ENCODE data around the gene C2CD3.

C2CD3 gene

GRCh38 chr11:74030723-74031676, 139.8 kb downstream of the C2CD3 start:
- DNase-seq (ENCODE audit: low spot score in 2 of 2) (no peak), ATAC-seq (replicated peaks; ENCODE audit: extremely low read depth, poor library complexity, severe bottlenecking) (peak; percentile 68)
- H3K9me3 Mint-ChIP-seq: no peaks in the 10 kb centered on the region
- peak overlapping the region; percentile 96 for H3K27ac Mint-ChIP-seq (ENCODE audit: low read depth)
- H3K4me3 Mint-ChIP-seq: peak overlapping the region; percentile 62
- H3K27me3 Mint-ChIP-seq: no peaks in the 10 kb centered on the region
- H3K36me3 Mint-ChIP-seq (ENCODE audit: insufficient read depth): peaks cover 12% of the 10 kb centered on the region
- peaks cover 18% of the 10 kb centered on the region for H3K4me1 Mint-ChIP-seq

GRCh38 chr11:74025467-74026166, 145.2 kb downstream of the C2CD3 start:
- peaks cover 13% of the 10 kb centered on the region for H3K4me1 Mint-ChIP-seq
- H3K36me3 Mint-ChIP-seq (ENCODE audit: insufficient read depth): peaks cover 4% of the 10 kb centered on the region
- H3K4me3 Mint-ChIP-seq: no peak overlapping the region
- ATAC-seq (replicated peaks; ENCODE audit: extremely low read depth, poor library complexity, severe bottlenecking): no peak
- no peaks in the 10 kb centered on the region for H3K9me3 Mint-ChIP-seq
- no peak overlapping the region for H3K27ac Mint-ChIP-seq (ENCODE audit: low read depth)
- no peak for DNase-seq (ENCODE audit: low spot score in 2 of 2)
- H3K27me3 Mint-ChIP-seq: no peaks in the 10 kb centered on the region

DNA sequence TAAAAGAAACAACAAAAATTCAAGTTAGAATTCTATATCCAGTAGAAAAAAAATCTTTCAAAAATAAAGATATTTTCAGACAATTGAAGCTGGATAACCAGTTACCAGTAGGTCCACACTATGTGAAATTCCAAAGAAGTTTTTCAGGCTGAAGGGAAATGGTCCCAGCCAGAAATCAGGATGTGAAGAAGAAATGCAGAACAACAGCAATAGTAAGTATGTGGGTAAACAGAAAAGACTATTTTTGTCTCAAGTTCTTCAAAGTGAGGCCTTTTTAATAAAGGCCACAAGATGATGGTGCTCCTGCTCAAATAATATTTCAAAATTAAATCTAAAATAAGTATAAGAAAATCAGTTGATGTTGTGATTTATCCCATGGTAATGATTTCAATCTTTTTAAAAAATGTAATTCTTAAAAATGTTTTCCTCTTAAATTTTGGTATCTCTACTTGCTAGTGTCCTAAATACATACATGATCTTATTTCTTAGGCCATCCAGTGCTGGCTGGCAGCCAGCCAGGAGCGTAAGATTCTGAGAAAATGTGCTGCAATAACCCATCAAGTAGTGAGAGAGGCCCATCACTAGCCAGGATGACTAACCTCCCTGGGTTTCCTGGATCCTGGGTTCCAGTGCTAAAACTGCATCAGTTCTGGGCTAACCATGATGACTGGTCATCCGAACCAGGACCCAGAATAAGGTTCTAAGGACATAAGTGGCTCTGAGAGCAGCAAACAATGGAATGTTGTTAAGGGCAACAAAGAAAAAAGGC, 146.4 kb downstream of the C2CD3 start:
- H3K4me3 Mint-ChIP-seq: no peak overlapping the region
- peaks cover 4% of the 10 kb centered on the region for H3K36me3 Mint-ChIP-seq (ENCODE audit: insufficient read depth)
- no peak for ATAC-seq (replicated peaks; ENCODE audit: extremely low read depth, poor library complexity, severe bottlenecking)
- no peak for DNase-seq (ENCODE audit: low spot score in 2 of 2)
- H3K27me3 Mint-ChIP-seq: no peaks in the 10 kb centered on the region
- H3K27ac Mint-ChIP-seq (ENCODE audit: low read depth): no peak overlapping the region
- no peaks in the 10 kb centered on the region for H3K9me3 Mint-ChIP-seq
- peaks cover 6% of the 10 kb centered on the region for H3K4me1 Mint-ChIP-seq

GRCh38 chr11:74023276-74023675, 147.5 kb downstream of the C2CD3 start:
- Mint-ChIP-seq H3K9me3 (no peaks in the 10 kb centered on the region), H3K27me3 (no peaks in the 10 kb centered on the region), H3K4me3 (no peak overlapping the region), H3K27ac (ENCODE audit: low read depth) (no peak overlapping the region), H3K4me1 (peaks cover 6% of the 10 kb centered on the region), H3K36me3 (ENCODE audit: insufficient read depth) (peaks cover 4% of the 10 kb centered on the region)
- no peak for DNase-seq (ENCODE audit: low spot score in 2 of 2)
- ATAC-seq (replicated peaks; ENCODE audit: extremely low read depth, poor library complexity, severe bottlenecking): no peak

- no peaks in the 10 kb centered on the region for H3K9me3 Mint-ChIP-seq
- ATAC-seq (replicated peaks; ENCODE audit: extremely low read depth, poor library complexity, severe bottlenecking): no peak
- no peak overlapping the region for H3K4me3 Mint-ChIP-seq
- no peak for DNase-seq (ENCODE audit: low spot score in 2 of 2)
- H3K4me1 Mint-ChIP-seq: peaks cover 6% of the 10 kb centered on the region
- no peak overlapping the region for H3K27ac Mint-ChIP-seq (ENCODE audit: low read depth)
- H3K36me3 Mint-ChIP-seq (ENCODE audit: insufficient read depth): peaks cover 4% of the 10 kb centered on the region
- H3K27me3 Mint-ChIP-seq: no peaks in the 10 kb centered on the region
Observed at GRCh38 chr11:74022546-74022945, 148.3 kb downstream of the C2CD3 start.

GRCh38 chr11:74021998-74022397, 148.8 kb downstream of the C2CD3 start:
- no peaks in the 10 kb centered on the region for H3K9me3 Mint-ChIP-seq
- peaks cover 6% of the 10 kb centered on the region for H3K4me1 Mint-ChIP-seq
- no peak for ATAC-seq (replicated peaks; ENCODE audit: extremely low read depth, poor library complexity, severe bottlenecking)
- DNase-seq (ENCODE audit: low spot score in 2 of 2): no peak
- H3K27me3 Mint-ChIP-seq: no peaks in the 10 kb centered on the region
- no peak overlapping the region for H3K27ac Mint-ChIP-seq (ENCODE audit: low read depth)
- H3K36me3 Mint-ChIP-seq (ENCODE audit: insufficient read depth): peaks cover 6% of the 10 kb centered on the region
- H3K4me3 Mint-ChIP-seq: no peak overlapping the region

- Mint-ChIP-seq H3K27ac (ENCODE audit: low read depth) (no peak overlapping the region), H3K4me3 (no peak overlapping the region), H3K9me3 (no peaks in the 10 kb centered on the region), H3K36me3 (ENCODE audit: insufficient read depth) (peaks cover 5% of the 10 kb centered on the region), H3K27me3 (no peaks in the 10 kb centered on the region), H3K4me1 (peaks cover 20% of the 10 kb centered on the region)
- no peak for ATAC-seq (replicated peaks; ENCODE audit: extremely low read depth, poor library complexity, severe bottlenecking)
- DNase-seq (ENCODE audit: low spot score in 2 of 2): no peak
Observed at GRCh38 chr11:74020539-74020938, 150.3 kb downstream of the C2CD3 start.

- Mint-ChIP-seq H3K4me1 (peaks cover 26% of the 10 kb centered on the region), H3K4me3 (no peak overlapping the region), H3K36me3 (ENCODE audit: insufficient read depth) (peaks cover 5% of the 10 kb centered on the region), H3K27ac (ENCODE audit: low read depth) (no peak overlapping the region), H3K27me3 (no peaks in the 10 kb centered on the region), H3K9me3 (no peaks in the 10 kb centered on the region)
- DNase-seq (ENCODE audit: low spot score in 2 of 2) (peak in 1 of 2 donors; percentile 24), ATAC-seq (replicated peaks; ENCODE audit: extremely low read depth, poor library complexity, severe bottlenecking) (peak; percentile 88)
Observed at GRCh38 chr11:74019860-74020259, 150.9 kb downstream of the C2CD3 start.

- no peak overlapping the region for H3K4me3 Mint-ChIP-seq
- no peak for ATAC-seq (replicated peaks; ENCODE audit: extremely low read depth, poor library complexity, severe bottlenecking)
- peaks cover 33% of the 10 kb centered on the region for H3K4me1 Mint-ChIP-seq
- H3K9me3 Mint-ChIP-seq: no peaks in the 10 kb centered on the region
- no peaks in the 10 kb centered on the region for H3K27me3 Mint-ChIP-seq
- no peak for DNase-seq (ENCODE audit: low spot score in 2 of 2)
- H3K36me3 Mint-ChIP-seq (ENCODE audit: insufficient read depth): peaks cover 5% of the 10 kb centered on the region
- H3K27ac Mint-ChIP-seq (ENCODE audit: low read depth): no peak overlapping the region
Observed at GRCh38 chr11:74019104-74019738, 151.6 kb downstream of the C2CD3 start.

DNA sequence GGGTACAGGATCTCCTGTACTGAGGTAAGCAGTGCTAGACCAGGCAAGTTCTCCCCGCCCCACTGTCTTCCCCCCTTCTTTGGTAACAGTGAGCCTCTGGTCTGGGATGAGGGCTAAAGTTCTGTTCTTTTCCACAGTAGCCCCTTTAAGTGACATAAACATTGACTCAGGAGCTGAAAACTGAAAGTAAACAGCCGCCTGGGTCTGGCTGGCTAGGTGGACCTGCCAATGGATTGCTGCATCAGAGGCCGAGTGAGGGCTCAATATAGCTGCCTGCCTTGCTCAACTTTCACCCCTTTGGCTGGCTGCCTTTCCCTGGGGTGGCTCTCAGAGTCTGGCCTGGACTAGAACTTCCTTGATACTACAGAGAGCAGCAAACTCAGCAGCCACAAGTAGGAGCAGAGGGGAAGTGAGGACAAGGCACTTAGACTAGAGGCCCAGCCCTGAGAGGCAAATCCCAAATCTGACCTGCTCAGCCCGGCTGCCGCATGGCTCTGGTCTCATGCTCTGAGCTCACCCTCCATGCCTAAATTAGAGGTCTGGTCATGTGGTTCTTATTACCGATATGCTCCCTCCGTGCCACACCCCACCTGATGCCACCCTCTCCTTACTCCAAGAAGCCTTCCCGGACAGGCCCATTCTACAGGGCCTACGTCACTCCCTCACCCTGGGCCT, 152.3 kb downstream of the C2CD3 start:
- ATAC-seq (replicated peaks; ENCODE audit: extremely low read depth, poor library complexity, severe bottlenecking): no peak
- H3K4me1 Mint-ChIP-seq: peaks cover 33% of the 10 kb centered on the region
- H3K9me3 Mint-ChIP-seq: no peaks in the 10 kb centered on the region
- no peak overlapping the region for H3K27ac Mint-ChIP-seq (ENCODE audit: low read depth)
- H3K36me3 Mint-ChIP-seq (ENCODE audit: insufficient read depth): peaks cover 8% of the 10 kb centered on the region
- H3K4me3 Mint-ChIP-seq: no peak overlapping the region
- DNase-seq (ENCODE audit: low spot score in 2 of 2): no peak
- H3K27me3 Mint-ChIP-seq: no peaks in the 10 kb centered on the region

DNA sequence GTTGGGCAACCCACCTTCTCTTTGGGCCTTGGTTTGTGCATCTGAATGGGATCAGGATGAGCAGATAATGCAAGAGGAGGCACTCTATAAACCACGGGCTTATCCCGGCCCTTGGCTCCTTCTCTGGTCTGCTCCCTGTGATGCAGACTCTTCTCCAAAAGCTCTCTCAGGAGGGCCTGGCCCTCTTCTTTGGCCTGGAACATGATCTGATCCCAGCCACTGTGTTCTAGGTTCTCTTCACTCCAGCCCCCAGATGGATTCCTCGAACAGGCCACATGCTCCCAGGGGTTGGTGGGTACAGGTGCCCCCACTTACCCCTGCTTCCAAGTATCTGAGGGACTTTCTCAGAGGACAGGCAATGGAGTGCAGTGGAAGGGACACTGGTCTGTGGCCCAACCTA, 153.2 kb downstream of the C2CD3 start:
- DNase-seq (ENCODE audit: low spot score in 2 of 2): no peak
- no peaks in the 10 kb centered on the region for H3K9me3 Mint-ChIP-seq
- H3K27ac Mint-ChIP-seq (ENCODE audit: low read depth): peak overlapping the region; percentile 44
- peaks cover 11% of the 10 kb centered on the region for H3K36me3 Mint-ChIP-seq (ENCODE audit: insufficient read depth)
- H3K4me1 Mint-ChIP-seq: peaks cover 32% of the 10 kb centered on the region
- no peak for ATAC-seq (replicated peaks; ENCODE audit: extremely low read depth, poor library complexity, severe bottlenecking)
- no peak overlapping the region for H3K4me3 Mint-ChIP-seq
- H3K27me3 Mint-ChIP-seq: no peaks in the 10 kb centered on the region
